GM12864 (cell line): ENCODE results near the gene CPB2.

Source experiments
- DNase-seq: peaks from one replicate; pipeline ENCODE4 v3.0.0-alpha.2; 2011; ENCODE audit warnings: low read depth
- H3K4me3 ChIP-seq: 2 replicates; pipeline ENCODE4 v1.5.1; 2011; ENCODE audit warnings: mild to moderate bottlenecking, low read depth, low read length, control low read depth
- CTCF ChIP-seq: IDR thresholded peaks from 2 replicates; pipeline ENCODE4 v1.5.1; 2011; ENCODE audit warnings: low read depth, mild to moderate bottlenecking, moderate library complexity, low read length, control low read depth, inconsistent platforms; ENCODE audit errors: missing control alignments

CPB2 gene

GRCh38 chr13:46121597-46122163 lies 16.8 kb upstream of the CPB2 start:
- no peak for TF ChIP-seq CTCF
- no peak overlapping the region for H3K4me3 ChIP-seq
- DNase-seq, result no peak

GRCh38 chr13:46121033-46121432 lies 16.2 kb upstream of the CPB2 start:
- H3K4me3 ChIP-seq, result no peak overlapping the region
- DNase-seq, result no peak
- TF ChIP-seq CTCF, result no peak

GRCh38 chr13:46119883-46120614 lies 15.2 kb upstream of the CPB2 start:
- no peak for TF ChIP-seq CTCF
- H3K4me3 ChIP-seq, result no peak overlapping the region
- no peak for DNase-seq

GRCh38 chr13:46116653-46117502 lies 12.0 kb upstream of the CPB2 start:
- no peak for TF ChIP-seq CTCF
- no peak overlapping the region for H3K4me3 ChIP-seq
- DNase-seq, result no peak

GRCh38 chr13:46114613-46115012 lies 9.8 kb upstream of the CPB2 start:
- no peak for DNase-seq
- no peak for TF ChIP-seq CTCF
- H3K4me3 ChIP-seq, result no peak overlapping the region

- no peak for DNase-seq
- H3K4me3 ChIP-seq, result no peak overlapping the region
Measured at GRCh38 chr13:46113596-46113995, 8.8 kb upstream of the CPB2 start.

More at GRCh38 chr13:46113596-46113995, 8.8 kb upstream of the CPB2 start:
- no peak for TF ChIP-seq CTCF
